Keratinocyte (primary cell): Measurements from ENCODE around the gene SF3A1. TPM values are rescaled to one million over a fixed set of nuclear protein-coding genes. Genes with fewer than 3 reads are reported as not detected.

Source experiments
- DNase-seq: peaks from one replicate; pipeline ENCODE4 v3.0.0-alpha.2; 2011; ENCODE audit warnings: low read depth, missing footprints, low spot score
- FAIRE-seq: peaks from 2 replicates; lab custom pipeline; 2011; peaks lifted over from hg19 to GRCh38; lab: Jason Lieb, UNC
- H2AFZ ChIP-seq: 2 replicates; pipeline ENCODE4 v1.6.0; 2012; ENCODE audit warnings: low read length, control low read depth, inconsistent platforms; ENCODE audit not compliant: control insufficient read depth
- H3K27ac ChIP-seq: 2 replicates; pipeline ENCODE4 v1.5.1; 2011; ENCODE audit warnings: low read length; ENCODE audit not compliant: control insufficient read depth, insufficient read depth
- H3K27me3 ChIP-seq: 3 replicates; pipeline ENCODE4 v1.6.0; 2011; ENCODE audit warnings: low read length; ENCODE audit not compliant: control insufficient read depth, insufficient read depth; ENCODE audit errors: extremely low read depth
- H3K36me3 ChIP-seq, 2 experiments: 2 replicates in 1 of 2; 3 replicates in 1 of 2; pipeline ENCODE4 v1.5.1; 2011; ENCODE audit warnings: low read length in 2 of 2, mild to moderate bottlenecking in 1 of 2; ENCODE audit not compliant: control insufficient read depth in 2 of 2, insufficient read depth in 2 of 2; ENCODE audit errors: extremely low read depth in 1 of 2
- H3K4me1 ChIP-seq: 3 replicates; pipeline ENCODE4 v1.5.1; 2011; ENCODE audit warnings: low read length; ENCODE audit not compliant: control insufficient read depth, insufficient read depth; ENCODE audit errors: extremely low read depth
- H3K4me2 ChIP-seq: 3 replicates; pipeline ENCODE4 v1.6.0; 2011; ENCODE audit warnings: low read depth, low read length; ENCODE audit not compliant: control insufficient read depth, insufficient read depth; ENCODE audit errors: extremely low read depth
- H3K4me3 ChIP-seq, 3 experiments: fragments of 200-600 bp in 1 of 3; sonication (generic) in 1 of 3; 2 replicates in 2 of 3; 3 replicates in 1 of 3; pipeline ENCODE4 v1.5.1; 2011 to 2016; ENCODE audit warnings: low read length in 3 of 3, mild to moderate bottlenecking in 3 of 3, control low read depth in 2 of 3, inconsistent platforms in 1 of 3, low read depth in 1 of 3, mixed read lengths in 1 of 3, mixed run types in 1 of 3, moderate library complexity in 1 of 3; ENCODE audit not compliant: control insufficient read depth in 2 of 3, insufficient read depth in 2 of 3; ENCODE audit errors: extremely low read depth in 1 of 3
- H3K79me2 ChIP-seq: 2 replicates; pipeline ENCODE4 v1.6.0; 2012; ENCODE audit warnings: low read length; ENCODE audit not compliant: control insufficient read depth, insufficient read depth
- H3K9ac ChIP-seq: 3 replicates; pipeline ENCODE4 v1.6.0; 2011; ENCODE audit warnings: low read length; ENCODE audit not compliant: control insufficient read depth, insufficient read depth; ENCODE audit errors: extremely low read depth
- H3K9me1 ChIP-seq: 3 replicates; pipeline ENCODE4 v1.6.0; 2011; ENCODE audit warnings: low read length; ENCODE audit not compliant: control insufficient read depth, insufficient read depth; ENCODE audit errors: extremely low read depth
- H3K9me3 ChIP-seq: 2 replicates; pipeline ENCODE4 v1.5.1; 2012; ENCODE audit warnings: low read depth, low read length; ENCODE audit not compliant: control insufficient read depth
- H4K20me1 ChIP-seq: 3 replicates; pipeline ENCODE4 v1.6.0; 2011; ENCODE audit warnings: low read length; ENCODE audit not compliant: control insufficient read depth, insufficient read depth; ENCODE audit errors: extremely low read depth
- CTCF ChIP-seq, 3 experiments: IDR thresholded peaks in 1 of 3; conservative IDR thresholded peaks in 1 of 3; optimal IDR thresholded peaks in 1 of 3; 2 replicates in 2 of 3; 3 replicates in 1 of 3; pipeline versions ENCODE3 to v1.5.1; 2011; ENCODE audit warnings: low read length in 3 of 3, mild to moderate bottlenecking in 3 of 3, moderate library complexity in 2 of 3, control low read depth in 1 of 3, inconsistent platforms in 1 of 3; ENCODE audit not compliant: insufficient read depth in 2 of 3; ENCODE audit errors: extremely low read depth in 1 of 3
- EZH2 ChIP-seq: IDR thresholded peaks from one replicate; pipeline ENCODE4 v1.6.1; 2012; ENCODE audit warnings: inconsistent platforms, mild to moderate bottlenecking, low read length, moderate library complexity
- dilution Hi-C: fragments of 300-500 bp; cut with MboI; formaldehyde crosslinking; loops from one replicate; pipeline ENCODE4 v1.7.0; 2020; ENCODE audit warnings: low sequenced_read_pairs; ENCODE audit not compliant: extremely low pct_ligation_motif_present
- polyA plus RNA-seq, 5 experiments: library from polyadenylated mRNA; depleted of rRNA in 3 of 5; stranded (reverse) in 3 of 5; stranded (forward) in 1 of 5; unstranded in 1 of 5; fragments of >200 nt; gene quantifications; 1 replicate in 1 of 5; 2 replicates in 3 of 5; 3 replicates in 1 of 5; pipeline versions ENCODE4 v1.2.1 to v1.2.3, GENCODE V29; 2011 to 2012; ENCODE audit warnings: missing spikeins in 2 of 5, low read depth in 1 of 5, low replicate concordance in 1 of 5

Gene SF3A1
- polyA plus RNA-seq, 1 donor (not counting 4 experiments of a cell fraction or from before 2014, with no cell fraction given) = 34.2 TPM

- Histone ChIP-seq H3K4me1 (peaks cover 63% of the 10 kb centered on the region), H3K27me3 (no peaks in the 10 kb centered on the region), H3K9me3 (no peaks in the 10 kb centered on the region), H2AFZ (no peak overlapping the region), H3K79me2 (peaks cover 55% of the 10 kb centered on the region), H3K4me3 (no peak overlapping the region), H3K9ac (no peak overlapping the region), H4K20me1 (peaks cover 14% of the 10 kb centered on the region), H3K4me2 (no peak overlapping the region), H3K9me1 (peaks cover 9% of the 10 kb centered on the region), H3K27ac (no peak overlapping the region), H3K36me3 (peaks cover 12 to 13% of the 10 kb centered on the region in 2 experiments)
- dilution Hi-C loops = no loop called here
- FAIRE-seq (no peak), DNase-seq (no peak)
- TF ChIP-seq CTCF (optimal IDR thresholded peaks at IDR 0.05 in 1 of 3, IDR thresholded peaks at IDR 0.05 in 1 of 3, conservative IDR thresholded peaks at IDR 0.05 in 1 of 3; ENCODE audit: extremely low read depth in 1 of 3, insufficient read depth in 2 of 3, low read length in 3 of 3) = no peak
- no peak for TF ChIP-seq EZH2
These were observed 42.9 kb downstream of the SF3A1 start for GRCh38 chr22:30313527-30314363.

GRCh38 chr22:30312053-30312452 is 44.6 kb downstream of the SF3A1 start:
- H4K20me1 ChIP-seq = peaks cover 10% of the 10 kb centered on the region

More at GRCh38 chr22:30312053-30312452, 44.6 kb downstream of the SF3A1 start:
- Histone ChIP-seq H3K9me3 (no peaks in the 10 kb centered on the region), H3K9ac (peak overlapping the region; percentile 29), H3K4me2 (peak overlapping the region; percentile 52), H2AFZ (no peak overlapping the region), H3K36me3 (peaks cover 3 to 9% of the 10 kb centered on the region in 2 experiments), H3K79me2 (peaks cover 49% of the 10 kb centered on the region), H3K27ac (peak overlapping the region; percentile 61), H3K27me3 (no peaks in the 10 kb centered on the region), H3K4me3 (no peak overlapping the region), H3K4me1 (peaks cover 76% of the 10 kb centered on the region), H3K9me1 (peaks cover 7% of the 10 kb centered on the region)
- TF ChIP-seq EZH2 = no peak
- no peak for TF ChIP-seq CTCF (optimal IDR thresholded peaks at IDR 0.05 in 1 of 3, IDR thresholded peaks at IDR 0.05 in 1 of 3, conservative IDR thresholded peaks at IDR 0.05 in 1 of 3; ENCODE audit: extremely low read depth in 1 of 3, insufficient read depth in 2 of 3, low read length in 3 of 3)
- peak; percentile 82 for DNase-seq
- dilution Hi-C loops = no loop called here
- FAIRE-seq = peak; percentile 92
